ACC112 (cell line): ENCODE results near the gene SLC41A3.

Experiments
- H2AFZ ChIP-seq: fragments of 200-600 bp; sonication (generic); one replicate; pipeline ENCODE4 v1.6.0; 2017; ENCODE audit warnings: antibody characterized with exemption, low read length; ENCODE audit not compliant: unreplicated experiment
- H3K27ac ChIP-seq: fragments of 200-600 bp; sonication (generic); 2 replicates; pipeline ENCODE4 v1.5.1; 2014; ENCODE audit warnings: low read depth, mild to moderate bottlenecking, antibody characterized with exemption, low read length, moderate library complexity
- H3K27me3 ChIP-seq: fragments of 200-600 bp; sonication (generic); 2 replicates; pipeline ENCODE4 v1.6.1; 2014; ENCODE audit warnings: mild to moderate bottlenecking, antibody characterized with exemption, low read length, moderate library complexity, mixed read lengths; ENCODE audit not compliant: insufficient read depth
- H3K36me3 ChIP-seq: fragments of 200-600 bp; sonication (generic); 2 replicates; pipeline ENCODE4 v1.6.1; 2016; ENCODE audit warnings: mild to moderate bottlenecking, antibody characterized with exemption, low read length, moderate library complexity, mixed read lengths; ENCODE audit not compliant: insufficient read depth
- H3K4me1 ChIP-seq: fragments of 200-600 bp; sonication (generic); one replicate; pipeline ENCODE4 v1.6.1; 2016; ENCODE audit warnings: low read length, mixed read lengths; ENCODE audit not compliant: insufficient read depth, unreplicated experiment, control insufficient read depth
- H3K4me3 ChIP-seq: fragments of 200-600 bp; sonication (generic); 2 replicates; pipeline ENCODE4 v1.5.1; 2014; ENCODE audit warnings: mild to moderate bottlenecking, low read depth, low read length
- H3K79me2 ChIP-seq: fragments of 200-600 bp; sonication (generic); one replicate; pipeline ENCODE4 v1.6.0; 2016; ENCODE audit warnings: low read length; ENCODE audit not compliant: control insufficient read depth, unreplicated experiment, insufficient read depth

Gene SLC41A3

DNA sequence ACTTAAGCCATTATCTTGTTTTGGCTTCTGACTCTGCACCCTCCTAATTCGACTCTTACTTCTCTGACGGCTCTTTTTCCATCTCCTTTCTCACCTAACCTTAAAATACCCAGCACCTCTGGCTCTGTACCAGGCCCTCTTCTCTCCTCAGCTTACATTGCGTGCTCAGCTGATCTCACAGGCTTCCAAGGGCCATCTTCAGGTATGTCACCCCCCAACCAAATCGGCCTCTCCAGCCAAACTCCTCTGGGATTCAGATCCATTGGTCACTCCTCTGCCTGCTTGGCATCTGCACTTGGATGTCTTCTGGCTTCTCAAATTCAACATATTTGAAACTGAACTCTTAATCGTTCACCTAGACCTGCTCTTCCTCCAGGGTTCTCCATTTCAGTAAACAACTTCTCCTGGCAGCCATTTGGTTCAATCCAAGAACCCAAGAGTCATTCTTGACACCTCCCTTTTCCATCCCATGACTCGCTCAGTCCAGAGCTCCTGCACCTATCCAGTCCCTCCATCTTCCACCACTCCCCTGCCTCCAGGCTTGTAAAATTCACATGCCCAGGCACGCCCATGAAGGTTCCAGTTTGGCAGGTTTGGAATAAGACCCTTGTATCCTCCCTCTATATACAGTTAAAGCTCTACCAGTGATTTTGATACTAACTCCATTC lies 35.2 kb upstream of the SLC41A3 start:
- H2AFZ ChIP-seq = no peak overlapping the region

DNA sequence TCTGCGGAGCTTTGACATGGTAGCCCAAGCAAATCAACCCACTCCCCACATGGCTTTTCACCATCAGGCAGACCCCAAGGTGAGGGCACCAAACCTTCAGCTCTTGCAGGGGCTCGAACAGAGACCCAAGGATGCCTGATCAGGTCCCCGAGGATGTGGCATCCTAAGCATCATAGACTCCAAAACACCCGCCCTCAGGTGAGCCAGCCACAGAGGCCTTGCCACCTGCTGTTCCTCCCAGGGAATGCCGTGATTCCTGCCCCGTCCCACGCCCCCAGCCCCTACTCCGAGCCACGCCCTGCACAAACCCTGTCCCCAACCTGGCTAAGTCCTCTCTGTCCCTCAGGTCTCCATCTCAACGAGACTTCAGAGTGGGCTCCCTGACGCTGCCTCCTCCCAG lies 34.7 kb upstream of the SLC41A3 start:
- no peaks in the 10 kb centered on the region for H3K4me1 ChIP-seq
- H3K79me2 ChIP-seq = no peaks in the 10 kb centered on the region
- H3K27ac ChIP-seq = no peak overlapping the region
- H3K4me3 ChIP-seq = no peak overlapping the region
- H2AFZ ChIP-seq = no peak overlapping the region
- H3K36me3 ChIP-seq = no peaks in the 10 kb centered on the region
- peaks cover 36% of the 10 kb centered on the region for H3K27me3 ChIP-seq

More for the DNA sequence above, 35.2 kb upstream of the SLC41A3 start:
- H3K4me1 ChIP-seq = no peaks in the 10 kb centered on the region
- no peaks in the 10 kb centered on the region for H3K79me2 ChIP-seq
- H3K36me3 ChIP-seq = no peaks in the 10 kb centered on the region
- peaks cover 36% of the 10 kb centered on the region for H3K27me3 ChIP-seq
- no peak overlapping the region for H3K4me3 ChIP-seq
- no peak overlapping the region for H3K27ac ChIP-seq

DNA sequence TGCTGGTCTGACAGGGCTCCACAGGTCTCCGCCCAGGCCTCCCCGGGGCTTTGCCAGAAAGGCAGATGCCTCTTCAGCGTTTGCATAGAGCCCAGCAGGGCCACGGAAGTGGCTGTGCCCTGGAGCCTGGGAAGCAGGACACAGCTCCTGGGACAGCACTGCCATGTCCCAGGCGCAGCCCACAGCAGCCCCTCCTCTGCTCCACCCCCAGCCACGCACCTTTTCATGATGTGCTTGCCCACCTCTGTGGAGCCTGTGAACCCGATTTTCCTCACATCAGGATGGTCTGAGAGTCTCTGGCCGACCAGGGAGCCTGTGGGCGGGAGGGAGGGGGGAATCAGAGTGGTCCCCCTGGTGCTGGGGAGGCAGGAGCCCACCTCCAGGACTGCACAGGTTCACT lies 33.9 kb upstream of the SLC41A3 start:
- Histone ChIP-seq H2AFZ (no peak overlapping the region), H3K27ac (no peak overlapping the region), H3K79me2 (no peaks in the 10 kb centered on the region), H3K4me1 (no peaks in the 10 kb centered on the region), H3K27me3 (peaks cover 36% of the 10 kb centered on the region), H3K36me3 (no peaks in the 10 kb centered on the region), H3K4me3 (no peak overlapping the region)

DNA sequence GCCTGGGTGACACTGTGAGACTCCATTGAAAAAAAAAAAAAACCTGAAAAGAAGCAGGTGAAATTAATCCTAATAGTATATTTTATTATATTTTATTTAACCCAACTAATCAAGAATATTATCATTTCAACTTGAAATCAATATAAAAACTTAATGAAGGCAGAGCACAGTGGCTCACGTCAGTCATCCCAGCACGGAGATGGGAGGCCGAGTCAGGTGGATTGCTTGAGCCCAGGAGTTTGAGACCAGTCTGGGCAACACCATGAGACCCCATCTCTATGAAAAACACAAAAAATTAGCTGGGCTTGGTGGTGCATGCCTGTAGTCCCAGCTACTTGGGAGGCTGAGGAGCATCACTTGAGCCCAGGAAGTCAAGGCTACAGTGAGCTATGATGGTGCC lies 33.3 kb upstream of the SLC41A3 start:
- Histone ChIP-seq H3K27ac (no peak overlapping the region), H3K79me2 (no peaks in the 10 kb centered on the region), H3K4me1 (no peaks in the 10 kb centered on the region), H2AFZ (no peak overlapping the region), H3K27me3 (peaks cover 36% of the 10 kb centered on the region), H3K36me3 (no peaks in the 10 kb centered on the region), H3K4me3 (no peak overlapping the region)

DNA sequence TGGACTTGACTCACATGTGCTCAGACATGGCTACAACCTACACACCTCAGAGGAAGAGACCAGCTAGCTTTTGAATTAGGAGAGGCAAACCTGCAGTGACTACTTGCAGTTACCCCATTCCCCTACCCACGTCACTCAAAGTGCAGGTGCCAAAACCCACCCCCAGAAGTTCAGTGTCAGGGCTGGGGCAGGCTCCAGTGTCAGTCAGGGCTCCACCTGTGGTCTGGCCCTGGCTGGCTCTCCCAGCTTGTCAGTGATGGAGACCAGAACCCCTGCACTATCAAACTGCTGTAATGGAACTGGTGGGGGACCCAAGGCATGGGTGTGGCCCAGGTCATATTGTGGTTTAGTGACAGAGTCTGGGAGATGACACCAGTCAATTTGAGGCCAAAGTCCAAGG lies 32.6 kb upstream of the SLC41A3 start:
- Histone ChIP-seq H2AFZ (no peak overlapping the region), H3K27me3 (peaks cover 30% of the 10 kb centered on the region), H3K79me2 (no peaks in the 10 kb centered on the region), H3K36me3 (no peaks in the 10 kb centered on the region), H3K4me1 (no peaks in the 10 kb centered on the region), H3K4me3 (no peak overlapping the region), H3K27ac (no peak overlapping the region)

DNA sequence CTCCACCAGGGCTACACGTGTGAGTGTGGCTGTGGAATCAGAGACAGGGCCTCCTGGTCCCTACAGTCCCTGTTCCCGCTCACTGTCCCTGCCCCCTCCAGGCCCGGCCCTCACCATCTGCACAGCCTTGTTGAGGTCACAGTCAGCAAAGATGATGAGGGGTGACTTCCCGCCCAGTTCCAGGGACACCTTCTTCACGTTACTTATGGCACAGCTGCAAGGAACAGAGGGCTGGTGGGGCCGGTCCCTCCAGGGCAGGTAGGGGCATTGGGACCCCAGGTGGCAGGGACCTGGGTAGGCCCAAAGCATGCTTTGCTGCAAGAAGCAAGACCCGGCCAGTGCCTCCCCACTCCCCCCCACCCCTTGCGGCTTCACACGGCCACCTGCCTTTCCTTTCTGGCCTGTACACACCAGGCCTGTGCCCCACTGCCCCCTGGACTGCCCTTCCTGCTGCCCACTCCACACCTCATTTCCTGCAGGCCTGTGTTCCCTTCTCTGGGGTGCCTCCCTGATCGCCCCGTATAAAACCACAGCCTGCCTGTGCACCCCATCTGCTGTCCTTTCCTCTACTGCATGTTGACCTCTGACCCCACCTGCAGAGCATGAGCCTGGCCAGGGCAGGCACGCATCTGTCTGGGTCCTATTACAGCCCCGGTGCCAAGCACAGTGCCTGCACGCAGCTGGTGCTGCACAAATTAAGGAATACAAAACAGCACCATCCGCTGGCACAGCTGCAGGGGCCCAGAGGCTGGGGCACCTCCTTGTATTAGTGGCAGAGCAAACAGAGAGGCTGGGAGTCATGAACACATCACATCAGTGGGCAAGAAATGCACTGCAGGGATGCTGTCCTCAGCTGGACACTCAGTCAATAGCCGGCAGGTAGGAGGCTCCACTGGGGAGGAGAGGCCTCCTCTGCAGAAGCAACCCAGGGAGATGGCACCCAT lies 30.8 kb upstream of the SLC41A3 start:
- H3K36me3 ChIP-seq = no peaks in the 10 kb centered on the region
- H3K27ac ChIP-seq = no peak overlapping the region
- peaks cover 18% of the 10 kb centered on the region for H3K27me3 ChIP-seq
- H3K4me3 ChIP-seq = no peak overlapping the region
- no peak overlapping the region for H2AFZ ChIP-seq
- no peaks in the 10 kb centered on the region for H3K79me2 ChIP-seq
- H3K4me1 ChIP-seq = no peaks in the 10 kb centered on the region

DNA sequence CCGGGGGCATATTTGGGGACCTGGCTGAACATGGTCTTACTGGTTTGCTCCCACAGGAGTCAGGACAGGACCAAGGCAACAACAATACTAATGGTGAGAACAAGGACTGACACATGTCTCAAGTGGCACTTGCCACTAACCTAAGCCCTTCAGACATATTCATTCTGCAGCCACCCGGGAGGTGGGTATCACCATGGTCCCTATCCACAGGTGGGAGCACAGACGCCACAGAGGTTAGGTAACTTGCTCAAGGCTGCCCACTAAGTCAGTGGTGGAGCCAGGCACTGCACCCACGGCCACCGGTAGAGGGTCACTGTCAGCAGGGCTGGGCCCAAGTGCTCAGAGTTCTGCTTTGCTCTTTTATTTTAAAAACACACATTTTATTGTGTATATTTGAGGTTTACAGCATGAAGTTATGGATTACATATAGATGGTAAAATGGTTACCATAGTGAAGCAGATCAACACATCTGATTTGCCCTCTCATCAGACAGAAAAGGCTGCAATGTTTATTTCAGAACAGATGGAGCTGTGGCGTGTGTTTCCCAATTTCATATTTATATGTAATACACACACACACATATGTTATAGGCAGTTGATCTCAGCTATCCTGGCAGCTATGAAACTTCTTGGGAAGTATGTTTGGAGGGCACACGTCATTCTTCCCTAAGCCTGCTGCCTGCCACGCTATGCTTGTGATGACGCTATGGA lies 30.0 kb upstream of the SLC41A3 start:
- Histone ChIP-seq H3K4me1 (no peaks in the 10 kb centered on the region), H2AFZ (no peak overlapping the region), H3K36me3 (no peaks in the 10 kb centered on the region), H3K79me2 (no peaks in the 10 kb centered on the region), H3K4me3 (no peak overlapping the region), H3K27me3 (peaks cover 9% of the 10 kb centered on the region; the same call in 1 of the 2 replicates), H3K27ac (no peak overlapping the region)

DNA sequence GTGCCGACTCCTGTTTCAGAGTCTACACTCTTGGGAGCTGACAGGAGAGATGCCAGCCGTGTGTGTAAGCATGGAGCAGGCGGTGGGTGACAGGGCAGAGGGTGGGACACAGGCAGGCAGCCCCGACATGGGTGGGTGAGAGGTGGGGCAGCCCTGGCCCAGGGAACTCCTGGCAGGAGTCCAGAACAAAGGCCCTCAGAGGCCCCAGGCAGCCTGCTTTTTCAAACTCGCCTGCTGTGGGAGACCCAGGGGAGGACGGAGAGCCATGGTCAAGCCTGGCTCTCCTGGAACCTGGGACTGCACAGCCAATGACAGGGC lies 29.3 kb upstream of the SLC41A3 start:
- no peak overlapping the region for H3K4me3 ChIP-seq
- no peaks in the 10 kb centered on the region for H3K4me1 ChIP-seq
- no peaks in the 10 kb centered on the region for H3K79me2 ChIP-seq
- H3K36me3 ChIP-seq = no peaks in the 10 kb centered on the region
- no peak overlapping the region for H2AFZ ChIP-seq
- H3K27me3 ChIP-seq = peaks cover 2% of the 10 kb centered on the region; the same call in 1 of the 2 replicates
- H3K27ac ChIP-seq = no peak overlapping the region

DNA sequence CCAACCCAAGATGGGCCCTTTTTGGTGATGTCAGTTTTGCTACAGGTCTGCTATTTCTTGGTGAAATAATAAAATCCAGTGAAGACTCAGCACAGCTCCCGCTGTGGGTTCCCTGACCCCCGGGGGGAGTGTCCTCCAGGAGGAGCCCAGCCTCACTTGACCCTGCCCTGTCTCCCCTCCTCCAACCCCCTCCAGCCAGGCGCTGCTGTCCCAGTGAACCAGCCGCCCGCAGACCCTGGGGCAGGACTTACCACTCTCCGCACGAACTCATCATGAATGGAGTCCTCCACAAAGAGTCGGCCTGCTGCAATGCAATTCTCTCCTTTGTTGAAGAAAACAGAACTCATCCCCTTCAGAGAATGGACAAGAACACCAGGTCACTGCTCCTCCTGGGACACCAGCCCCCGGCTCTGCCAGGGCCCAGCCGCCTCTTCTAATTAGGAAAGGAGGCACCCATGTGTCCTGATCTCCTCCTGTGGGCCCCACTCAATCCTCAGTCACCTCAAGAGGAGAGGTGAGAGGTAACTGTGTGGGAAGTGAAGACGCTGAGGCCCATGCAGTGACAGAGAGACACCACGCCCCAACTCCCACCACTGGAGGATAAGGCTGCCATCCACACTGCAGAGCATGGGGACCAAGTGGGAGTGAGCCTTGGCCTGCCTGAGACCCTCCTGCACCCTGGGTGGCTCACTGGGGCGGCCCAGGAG lies 28.8 kb upstream of the SLC41A3 start:
- H3K27ac ChIP-seq = no peak overlapping the region
- no peaks in the 10 kb centered on the region for H3K36me3 ChIP-seq
- H2AFZ ChIP-seq = no peak overlapping the region
- no peaks in the 10 kb centered on the region for H3K79me2 ChIP-seq
- H3K4me1 ChIP-seq = no peaks in the 10 kb centered on the region
- H3K4me3 ChIP-seq = no peak overlapping the region
- no peaks in the 10 kb centered on the region for H3K27me3 ChIP-seq
